Kidney (tissue), 14 donors: ENCODE data around the gene AMIGO2. TPM values are rescaled to one million over a fixed set of nuclear protein-coding genes. Genes with fewer than 3 reads are reported as not detected.

Experiments
- DNase-seq, 5 donors: peaks; one replicate each; pipeline ENCODE4 v3.0.0-alpha.2; 2013 to 2020
- FAIRE-seq: peaks from 2 replicates; lab custom pipeline; 2012; peaks lifted over from hg19 to GRCh38; lab: Jason Lieb, UNC
- H3K27ac ChIP-seq, 2 donors: one replicate each; pipeline ENCODE4 v1.7.0; 2013; ENCODE audit warnings: low read depth in 2 of 2, low read length in 2 of 2, inconsistent platforms in 1 of 2
- H3K27me3 ChIP-seq: one replicate; pipeline ENCODE4 v1.7.1; 2013; ENCODE audit warnings: low read length, inconsistent platforms; ENCODE audit not compliant: control insufficient read depth, insufficient read depth
- H3K36me3 ChIP-seq, 3 donors: one replicate each; pipeline versions ENCODE4 v1.7.0 to v1.7.1; 2013; ENCODE audit warnings: low read length in 3 of 3, control low read depth in 1 of 3, inconsistent platforms in 1 of 3; ENCODE audit not compliant: insufficient read depth in 3 of 3, control insufficient read depth in 2 of 3
- H3K4me1 ChIP-seq, 3 donors: one replicate each; pipeline versions ENCODE4 v1.7.0 to v1.7.1; 2013; ENCODE audit warnings: low read length in 3 of 3, inconsistent platforms in 1 of 3, low read depth in 1 of 3; ENCODE audit not compliant: control insufficient read depth in 2 of 3, insufficient read depth in 2 of 3
- H3K4me3 ChIP-seq, 3 donors: one replicate each; pipeline versions ENCODE4 v1.7.0 to v1.8.1; 2013; ENCODE audit warnings: low read length in 3 of 3, control low read depth in 1 of 3, inconsistent platforms in 1 of 3
- H3K9ac ChIP-seq, 3 donors: one replicate each; pipeline versions ENCODE4 v1.7.0 to v1.7.1; 2013; ENCODE audit warnings: low read length in 3 of 3, control low read depth in 1 of 3, inconsistent platforms in 1 of 3
- H3K9me3 ChIP-seq, 3 donors: one replicate each; pipeline versions ENCODE4 v1.7.0 to v1.7.1; 2013; ENCODE audit warnings: low read length in 3 of 3, control low read depth in 1 of 3, inconsistent platforms in 1 of 3; ENCODE audit not compliant: control insufficient read depth in 2 of 3, insufficient read depth in 1 of 3
- intact Hi-C: fragments of 100-400 bp; cut with DNase I; formaldehyde crosslinking; loops from one replicate; pipeline ENCODE4 v1.11.1; 2022
- polyA plus RNA-seq: library from polyadenylated mRNA; stranded (reverse); fragments of 350-450 nt; fragmentation: Illumina TruSeq; extraction: RNeasy Lipid Tissue Mini Kit (QIAGEN cat#74804); gene quantifications from one replicate; pipeline ENCODE4 v1.2.3, GENCODE V29; 2014; ENCODE audit warnings: low read depth, low replicate concordance; ENCODE audit not compliant: insufficient read depth
- total RNA-seq: library from RNA; stranded (reverse); fragmentation: NEBNext Ultra II Directional; extraction: Animal tissue kit (Norgen Biotek cat#: 25700); gene quantifications from one replicate; pipeline ENCODE4 v1.2.1, GENCODE V29; 2021
- TF ChIP-seq, protein P1 (sequence below): IDR thresholded peaks from 3 replicates; pipeline ENCODE4 v1.5.1; 2012; ENCODE audit warnings: mild to moderate bottlenecking, moderate library complexity, borderline replicate concordance; ENCODE audit not compliant: insufficient read depth; ENCODE audit errors: extremely low read depth
- donor health status: control.
- donor health status: control.
- donor health status: control.
- donor health status: control.
- donor health status: control.
- donor health status: DM: yes; HTN: yes; CAD: no.
- donor health status: Normal renal cell carcinoma (clear cell type).

The AMIGO2 gene
- total and polyA plus RNA-seq, 2 donors from 2014 or later, result 8.7 to 12.2 TPM

DNA sequence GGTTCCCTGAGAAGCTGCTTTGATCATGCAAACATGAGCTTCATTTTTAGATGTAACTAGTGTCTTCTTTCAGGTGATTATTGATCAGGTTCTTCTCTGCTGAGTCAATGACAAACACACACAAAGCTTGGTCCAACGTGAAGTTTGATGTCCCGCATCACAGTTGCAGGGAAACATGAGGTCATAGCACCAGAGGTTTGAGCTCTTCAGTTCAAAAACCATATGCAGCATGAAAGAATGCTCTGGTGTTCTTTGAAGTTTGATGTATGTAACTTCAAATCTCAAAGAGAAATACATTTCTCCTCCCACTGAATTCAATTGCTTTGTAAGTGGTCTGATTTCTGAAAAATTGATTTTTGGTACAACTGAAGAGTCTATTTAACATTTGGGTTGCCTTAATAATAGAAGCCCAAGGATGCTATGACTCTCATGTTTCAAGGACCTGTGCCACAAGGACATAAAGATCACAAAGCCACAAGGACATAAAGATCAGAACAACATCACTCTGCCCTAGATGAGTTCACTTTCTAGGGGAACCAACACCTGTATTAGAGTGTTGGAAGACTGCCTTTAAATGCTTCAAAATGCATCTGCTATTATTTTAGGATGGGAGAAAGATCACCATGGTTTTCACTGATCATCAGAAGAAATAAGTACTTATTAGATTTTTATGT lies 31.1 kb upstream of the AMIGO2 start:
- Histone ChIP-seq H3K36me3 (no peaks in the 10 kb centered on the region), H3K9me3 (no peaks in the 10 kb centered on the region), H3K4me1 (no peaks in the 10 kb centered on the region), H3K27ac (no peak overlapping the region), H3K9ac (no peak overlapping the region), H3K27me3 (no peaks in the 10 kb centered on the region), H3K4me3 (no peak overlapping the region)
- no peak for FAIRE-seq
- intact Hi-C loops, result no loop called here
- TF ChIP-seq, protein P1, sequence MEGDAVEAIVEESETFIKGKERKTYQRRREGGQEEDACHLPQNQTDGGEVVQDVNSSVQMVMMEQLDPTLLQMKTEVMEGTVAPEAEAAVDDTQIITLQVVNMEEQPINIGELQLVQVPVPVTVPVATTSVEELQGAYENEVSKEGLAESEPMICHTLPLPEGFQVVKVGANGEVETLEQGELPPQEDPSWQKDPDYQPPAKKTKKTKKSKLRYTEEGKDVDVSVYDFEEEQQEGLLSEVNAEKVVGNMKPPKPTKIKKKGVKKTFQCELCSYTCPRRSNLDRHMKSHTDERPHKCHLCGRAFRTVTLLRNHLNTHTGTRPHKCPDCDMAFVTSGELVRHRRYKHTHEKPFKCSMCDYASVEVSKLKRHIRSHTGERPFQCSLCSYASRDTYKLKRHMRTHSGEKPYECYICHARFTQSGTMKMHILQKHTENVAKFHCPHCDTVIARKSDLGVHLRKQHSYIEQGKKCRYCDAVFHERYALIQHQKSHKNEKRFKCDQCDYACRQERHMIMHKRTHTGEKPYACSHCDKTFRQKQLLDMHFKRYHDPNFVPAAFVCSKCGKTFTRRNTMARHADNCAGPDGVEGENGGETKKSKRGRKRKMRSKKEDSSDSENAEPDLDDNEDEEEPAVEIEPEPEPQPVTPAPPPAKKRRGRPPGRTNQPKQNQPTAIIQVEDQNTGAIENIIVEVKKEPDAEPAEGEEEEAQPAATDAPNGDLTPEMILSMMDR, result no peak
- no peak for DNase-seq

DNA sequence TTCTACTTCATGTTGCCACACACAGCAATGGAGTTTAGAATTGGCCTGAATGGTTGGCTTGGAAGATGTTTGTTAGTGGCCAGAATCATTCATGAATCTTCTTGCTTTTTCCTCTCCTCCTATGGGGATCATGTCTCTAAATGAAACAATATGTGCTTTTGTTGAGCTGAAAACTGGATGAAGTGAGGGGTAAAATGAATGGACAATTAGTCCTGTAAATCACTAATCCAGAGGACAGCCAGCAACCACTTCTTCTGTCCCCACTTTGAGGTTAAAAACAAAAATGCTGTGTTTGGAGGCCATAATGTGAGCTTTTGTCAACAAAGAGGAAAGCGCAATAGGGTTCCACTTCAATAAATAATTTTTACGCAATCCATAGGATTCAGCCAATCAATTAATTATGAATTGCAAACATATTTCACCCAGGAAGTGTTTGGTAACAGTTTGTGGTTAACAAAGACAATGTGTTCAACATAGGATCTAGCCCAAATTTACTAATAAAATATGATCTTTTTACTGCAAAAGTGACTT lies 30.3 kb upstream of the AMIGO2 start:
- Histone ChIP-seq H3K27ac (no peak overlapping the region), H3K36me3 (no peaks in the 10 kb centered on the region), H3K9me3 (no peaks in the 10 kb centered on the region), H3K9ac (no peak overlapping the region), H3K27me3 (no peaks in the 10 kb centered on the region), H3K4me3 (no peak overlapping the region), H3K4me1 (no peaks in the 10 kb centered on the region)
- TF ChIP-seq, protein P1, result no peak
- intact Hi-C loops, result no loop called here
- FAIRE-seq (no peak), DNase-seq (no peak)

DNA sequence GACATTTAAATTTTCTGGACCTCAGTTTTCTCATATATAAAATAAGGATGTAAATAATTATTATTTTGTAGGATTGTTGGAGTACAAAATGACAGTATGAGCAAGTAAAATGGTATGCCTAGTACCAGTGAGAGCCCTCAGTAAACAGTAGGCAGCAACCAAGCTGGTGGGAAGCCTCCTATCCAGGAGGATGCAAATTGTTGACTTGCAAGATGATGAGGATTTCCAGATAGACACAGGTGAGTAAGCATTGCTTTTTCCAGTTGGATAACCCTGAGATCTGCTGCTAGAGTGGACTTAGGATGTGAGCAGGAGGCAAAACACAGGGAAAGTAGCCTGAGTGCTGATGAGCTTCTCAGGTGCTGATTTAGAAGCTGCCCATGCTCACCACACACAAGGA lies 28.2 kb upstream of the AMIGO2 start:
- no peaks in the 10 kb centered on the region for H3K36me3 ChIP-seq
- FAIRE-seq (no peak), DNase-seq (no peak)
- no peak overlapping the region for H3K27ac ChIP-seq
- intact Hi-C loops, result no loop called here
- no peaks in the 10 kb centered on the region for H3K27me3 ChIP-seq
- H3K4me3 ChIP-seq, result no peak overlapping the region
- H3K4me1 ChIP-seq, result no peaks in the 10 kb centered on the region
- no peak overlapping the region for H3K9ac ChIP-seq
- TF ChIP-seq, protein P1, result no peak
- no peaks in the 10 kb centered on the region for H3K9me3 ChIP-seq
